HFFc6 (cell line): ENCODE results near the gene FOXK2. TPM values are rescaled to one million over a fixed set of nuclear protein-coding genes. Genes with fewer than 3 reads are reported as not detected.

Experiments used
- DNase-seq: peaks from one replicate; pipeline ENCODE4 v3.0.0-alpha.2; 2018
- H3K27ac Mint-ChIP-seq: 2 replicates; pipeline ENCODE4 v1.8.0; 2020; ENCODE audit warnings: mild to moderate bottlenecking, mixed read lengths
- H3K27me3 Mint-ChIP-seq: 2 replicates; pipeline ENCODE4 v1.8.0; 2021; ENCODE audit warnings: mild to moderate bottlenecking, moderate library complexity, mixed read lengths; ENCODE audit not compliant: insufficient read depth
- H3K36me3 Mint-ChIP-seq: 2 replicates; pipeline ENCODE4 v1.8.0; 2021; ENCODE audit warnings: low read depth, mixed read lengths
- H3K4me1 Mint-ChIP-seq: 2 replicates; pipeline ENCODE4 v1.8.0; 2020; ENCODE audit warnings: low read depth, mixed read lengths
- H3K4me3 Mint-ChIP-seq: 2 replicates; pipeline ENCODE4 v1.8.0; 2020; ENCODE audit warnings: mild to moderate bottlenecking, moderate library complexity, mixed read lengths
- H3K9me3 Mint-ChIP-seq: 2 replicates; pipeline ENCODE4 v1.8.0; 2020; ENCODE audit warnings: mild to moderate bottlenecking, mixed read lengths
- CTCF ChIP-seq: fragments of 200-600 bp; sonication (generic); IDR thresholded peaks from 2 replicates; pipeline ENCODE4 v1.5.0; 2021; ENCODE audit warnings: antibody characterized with exemption, mild to moderate bottlenecking
- total RNA-seq, 6 experiments: library from RNA; stranded (reverse); fragmentation: NEBNext Ultra II Directional; extraction: Animal tissue kit (Norgen Biotek cat#: 25700); gene quantifications; 2 replicates in 1 of 6; 3 replicates in 5 of 6; pipeline ENCODE4 v1.2.3, GENCODE V29; 2021

FOXK2 gene
- total RNA-seq, 6 experiments from 2014 or later: 38.6 to 46.3 (median 41.1) TPM

- Mint-ChIP-seq H3K9me3 (no peaks in the 10 kb centered on the region), H3K27me3 (no peaks in the 10 kb centered on the region; the same call in 1 of the 2 replicates), H3K4me3 (no peak overlapping the region), H3K27ac (no peak overlapping the region), H3K36me3 (peaks cover 17% of the 10 kb centered on the region; the same call in 1 of the 2 replicates), H3K4me1 (peaks cover 30% of the 10 kb centered on the region)
- no peak for TF ChIP-seq CTCF
- no peak for DNase-seq
These were observed 46.0 kb downstream of the FOXK2 start for GRCh38 chr17:82565551-82565950.

- H3K36me3 Mint-ChIP-seq: peaks cover 17% of the 10 kb centered on the region; the same call in 1 of the 2 replicates
- no peak overlapping the region for H3K27ac Mint-ChIP-seq
- no peaks in the 10 kb centered on the region; the same call in 1 of the 2 replicates for H3K27me3 Mint-ChIP-seq
- no peak overlapping the region for H3K4me3 Mint-ChIP-seq
- no peak for DNase-seq
- no peak for TF ChIP-seq CTCF
- H3K4me1 Mint-ChIP-seq: peaks cover 22% of the 10 kb centered on the region
- H3K9me3 Mint-ChIP-seq: no peaks in the 10 kb centered on the region
These were observed 46.8 kb downstream of the FOXK2 start for GRCh38 chr17:82566129-82566960.

- Mint-ChIP-seq H3K27ac (no peak overlapping the region), H3K4me3 (no peak overlapping the region)
- DNase-seq: no peak
These were observed 47.8 kb downstream of the FOXK2 start for GRCh38 chr17:82567286-82567685.

GRCh38 chr17:82568997-82569393 lies 49.5 kb downstream of the FOXK2 start:
- Mint-ChIP-seq H3K27ac (no peak overlapping the region), H3K9me3 (no peaks in the 10 kb centered on the region), H3K36me3 (peaks cover 29% of the 10 kb centered on the region), H3K4me3 (no peak overlapping the region), H3K27me3 (no peaks in the 10 kb centered on the region; the same call in 1 of the 2 replicates), H3K4me1 (peaks cover 20% of the 10 kb centered on the region)
- DNase-seq: no peak
- no peak for TF ChIP-seq CTCF

More at GRCh38 chr17:82567286-82567685, 47.8 kb downstream of the FOXK2 start:
- peaks cover 20% of the 10 kb centered on the region for H3K4me1 Mint-ChIP-seq
- H3K27me3 Mint-ChIP-seq: no peaks in the 10 kb centered on the region; the same call in 1 of the 2 replicates
- TF ChIP-seq CTCF: no peak
- H3K36me3 Mint-ChIP-seq: peaks cover 25% of the 10 kb centered on the region
- H3K9me3 Mint-ChIP-seq: no peaks in the 10 kb centered on the region

GRCh38 chr17:82569621-82570020 lies 50.1 kb downstream of the FOXK2 start:
- Mint-ChIP-seq H3K4me1 (peaks cover 20% of the 10 kb centered on the region), H3K36me3 (peaks cover 29% of the 10 kb centered on the region), H3K27ac (no peak overlapping the region), H3K27me3 (no peaks in the 10 kb centered on the region; the same call in 1 of the 2 replicates), H3K4me3 (no peak overlapping the region), H3K9me3 (no peaks in the 10 kb centered on the region)
- TF ChIP-seq CTCF: no peak
- DNase-seq: no peak
